ENCODE results near the gene ANKRD34A. TPM values are rescaled to one million over a fixed set of nuclear protein-coding genes. Genes with fewer than 3 reads are reported as not detected.

Gene ANKRD34A
- total RNA-seq, 4 donors from 2014 or later, result 0.26 to 5.0 (median 0.61) TPM

GRCh38 chr1:145997016-145997717 is 32.8 kb upstream of the ANKRD34A start:
- peak overlapping the region; percentile 60 to 85 for H3K4me3 ChIP-seq
- H3K27me3 ChIP-seq, result no peaks in the 10 kb centered on the region
- peak; percentile 54 to 74 for DNase-seq
- intact Hi-C loops (cut with DNase I; ENCODE audit: low total_unique reads), result no loop called here
- H3K4me1 ChIP-seq, result peaks cover 4% of the 10 kb centered on the region in 2 donors
- TF ChIP-seq CTCF (IDR thresholded peaks at IDR 0.05) (no peak), POLR2A (IDR thresholded peaks at IDR 0.05) (peak; percentile 4 to 33)
- H3K9me3 ChIP-seq, result no peaks in the 10 kb centered on the region
- H3K27ac ChIP-seq, result peak overlapping the region; percentile 96 to 100
- peaks cover 0 to 3% of the 10 kb centered on the region in 2 donors for H3K36me3 ChIP-seq

- peak; percentile 98 to 99 for DNase-seq
- Histone ChIP-seq H3K4me1 (peaks cover 4% of the 10 kb centered on the region in 2 donors), H3K27me3 (no peaks in the 10 kb centered on the region), H3K36me3 (peaks cover 0 to 3% of the 10 kb centered on the region in 2 donors), H3K27ac (peak within 1 kb of the TSS; percentile 96 to 100), H3K4me3 (peak within 1 kb of the TSS; percentile 60 to 85), H3K9me3 (no peaks in the 10 kb centered on the region)
- peak; percentile 91 to 95 for TF ChIP-seq POLR2A (IDR thresholded peaks at IDR 0.05)
- TF ChIP-seq CTCF (IDR thresholded peaks at IDR 0.05), result peak in 1 of 4 experiments; percentile 23
- intact Hi-C loops (cut with DNase I; ENCODE audit: low total_unique reads), result no loop called here
These were observed 32.1 kb upstream of the ANKRD34A start, which contains the start of gene TXNIP for GRCh38 chr1:145996433-145997015. Gene TXNIP, minus strand, starts transcription at chr1:145996579. Its CDS starts 313 bp downstream, at chr1:145996266.

- Histone ChIP-seq H3K27me3 (no peaks in the 10 kb centered on the region), H3K9me3 (no peaks in the 10 kb centered on the region), H3K36me3 (peaks cover 0 to 3% of the 10 kb centered on the region in 2 donors), H3K27ac (peak overlapping the region; percentile 96 to 100), H3K4me3 (peak overlapping the region; percentile 60 to 85), H3K4me1 (peaks cover 4% of the 10 kb centered on the region in 2 donors)
- peak; percentile 31 to 46 for DNase-seq
- TF ChIP-seq CTCF (IDR thresholded peaks at IDR 0.05) (no peak), POLR2A (IDR thresholded peaks at IDR 0.05) (no peak)
- intact Hi-C loops (cut with DNase I; ENCODE audit: low total_unique reads), result no loop called here
These were observed 31.6 kb upstream of the ANKRD34A start for GRCh38 chr1:145995964-145996432.

- peak overlapping the region; percentile 60 to 85 for H3K4me3 ChIP-seq
- intact Hi-C loops (cut with DNase I; ENCODE audit: low total_unique reads), result no loop called here
- TF ChIP-seq CTCF (IDR thresholded peaks at IDR 0.05), result no peak
- TF ChIP-seq POLR2A (IDR thresholded peaks at IDR 0.05), result no peak
- H3K27me3 ChIP-seq, result no peaks in the 10 kb centered on the region
- H3K4me1 ChIP-seq, result peaks cover 4% of the 10 kb centered on the region in 2 donors
- H3K9me3 ChIP-seq, result no peaks in the 10 kb centered on the region
- peak overlapping the region; percentile 96 to 100 for H3K27ac ChIP-seq
- peak in 1 of 2 donors; percentile 13 for DNase-seq
- H3K36me3 ChIP-seq, result peaks cover 0 to 3% of the 10 kb centered on the region in 2 donors
These were observed 30.9 kb upstream of the ANKRD34A start for GRCh38 chr1:145995148-145995881.

Measured in uterus (tissue), 4 donors.